ENCODE results near the gene SUGCT.
"Not testable (repeated sequence)": the region's sequence is repeated elsewhere in the genome, so short reads cannot be mapped to it uniquely, and the experiment has no call there.

SUGCT gene

DNA sequence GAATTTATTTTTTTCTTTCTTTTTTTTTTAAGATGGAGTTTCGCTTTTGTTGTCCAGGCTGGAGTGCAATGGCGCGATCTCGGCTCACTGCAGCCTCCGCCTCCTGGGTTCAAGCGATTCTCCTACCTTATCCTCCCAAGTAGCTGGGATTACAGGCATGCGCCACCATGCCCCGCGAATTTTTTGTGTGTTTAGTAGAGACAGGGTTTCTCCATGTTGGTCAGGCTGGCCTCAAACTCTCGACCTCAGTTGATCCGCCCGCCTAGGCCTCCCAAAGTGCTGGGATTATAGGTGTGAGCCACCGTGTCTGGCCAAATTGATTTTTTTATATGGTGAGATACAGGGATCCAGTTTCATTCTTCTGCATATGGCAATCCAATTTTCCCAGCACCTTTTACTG lies 5.1 kb downstream of the SUGCT start:
- not testable (repeated sequence) for DNase-seq (ENCODE audit: low read depth)

- not testable (repeated sequence) for DNase-seq (ENCODE audit: low read depth)
Observed at GRCh38 chr7:40141916-40142315, 7.1 kb downstream of the SUGCT start.

- DNase-seq (ENCODE audit: low read depth), result not testable (repeated sequence)
Observed at GRCh38 chr7:40145596-40146130, 10.9 kb downstream of the SUGCT start.

DNA sequence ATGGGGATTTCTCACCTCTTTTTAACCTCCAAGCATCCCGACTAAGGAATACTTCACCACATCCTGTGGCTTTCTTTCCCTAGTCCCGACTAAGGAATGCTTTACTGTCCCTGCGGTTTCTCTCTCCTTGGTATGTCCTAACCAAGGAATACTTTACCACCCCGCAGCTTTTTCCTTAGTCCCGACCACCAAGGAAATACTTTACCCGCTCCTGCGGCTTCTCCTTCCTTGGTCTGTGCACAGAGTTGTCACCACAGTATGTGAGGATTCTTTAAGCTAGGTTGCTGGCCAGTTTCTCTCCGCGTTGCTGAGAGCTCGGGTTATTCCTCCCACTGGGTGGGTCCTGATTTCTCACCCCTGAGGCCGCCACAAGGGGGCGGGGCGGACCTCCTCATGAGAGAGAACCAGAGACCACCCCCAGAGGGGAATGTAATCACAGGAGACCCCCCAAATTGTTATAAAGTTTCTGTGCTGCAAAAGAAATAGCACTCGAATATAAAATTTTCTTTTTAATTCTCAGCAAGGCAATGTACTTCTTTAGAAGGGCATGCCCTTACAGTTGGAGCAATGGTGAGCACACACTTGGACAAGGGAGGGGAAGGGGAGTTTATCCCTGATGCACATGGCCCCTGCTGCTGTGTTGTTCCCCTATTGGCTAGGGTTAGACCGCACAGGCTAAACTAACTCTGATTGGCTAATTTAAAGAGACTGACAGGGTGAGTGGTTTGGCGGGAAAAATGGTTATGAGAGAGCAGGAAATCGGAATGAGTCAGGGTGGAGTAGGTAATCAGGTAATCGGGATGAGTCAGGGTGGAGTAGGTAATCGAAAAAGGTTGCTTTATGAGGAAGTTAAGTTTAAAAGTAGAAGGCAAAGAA lies 12.8 kb downstream of the SUGCT start:
- DNase-seq (ENCODE audit: low read depth), result no peak

- not testable (repeated sequence) for DNase-seq (ENCODE audit: low read depth)
Observed at GRCh38 chr7:40148247-40148580, 13.4 kb downstream of the SUGCT start.

DNA sequence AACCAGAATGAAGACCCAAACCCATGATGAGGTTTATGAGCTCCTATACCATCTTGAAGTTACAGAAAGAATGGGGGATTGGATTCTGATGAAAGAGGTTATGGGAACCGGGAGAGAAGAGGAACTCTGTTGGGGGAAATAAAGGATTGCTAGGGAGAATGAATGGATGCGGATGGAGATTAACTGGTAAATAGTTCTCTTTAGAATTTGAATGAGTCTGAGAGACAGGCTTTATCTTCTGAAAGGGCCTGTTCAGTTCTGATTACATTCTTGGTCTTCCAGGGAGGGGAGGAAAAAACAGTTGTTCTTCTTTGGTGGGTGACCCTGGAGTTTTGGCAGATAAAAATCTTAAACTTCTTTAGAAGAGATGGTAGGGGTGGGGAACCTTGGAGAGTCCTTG lies 13.9 kb downstream of the SUGCT start:
- DNase-seq (ENCODE audit: low read depth), result no peak

GRCh38 chr7:40151504-40151903 lies 16.7 kb downstream of the SUGCT start:
- no peak for DNase-seq (ENCODE audit: low read depth)

DNA sequence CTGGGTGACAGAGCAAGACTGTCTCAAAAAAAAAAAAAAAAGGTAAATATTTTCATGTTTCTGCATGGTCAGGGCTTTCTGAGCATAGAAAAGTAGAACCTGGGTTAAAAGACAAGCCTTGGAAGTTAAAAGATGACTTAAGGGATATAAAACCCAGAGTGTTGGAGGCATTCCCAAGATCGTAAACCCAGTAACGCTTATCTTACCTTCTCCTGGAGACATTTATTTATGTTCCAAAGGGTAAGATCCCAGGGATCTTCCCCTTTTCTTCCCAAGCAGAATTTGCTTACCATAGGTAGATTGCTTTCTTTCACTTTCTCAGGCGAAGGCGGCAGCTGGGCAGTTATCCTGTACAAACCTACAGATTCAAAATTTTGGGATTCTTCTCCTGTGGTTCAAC lies 22.2 kb downstream of the SUGCT start:
- no peak for DNase-seq (ENCODE audit: low read depth)

DNA sequence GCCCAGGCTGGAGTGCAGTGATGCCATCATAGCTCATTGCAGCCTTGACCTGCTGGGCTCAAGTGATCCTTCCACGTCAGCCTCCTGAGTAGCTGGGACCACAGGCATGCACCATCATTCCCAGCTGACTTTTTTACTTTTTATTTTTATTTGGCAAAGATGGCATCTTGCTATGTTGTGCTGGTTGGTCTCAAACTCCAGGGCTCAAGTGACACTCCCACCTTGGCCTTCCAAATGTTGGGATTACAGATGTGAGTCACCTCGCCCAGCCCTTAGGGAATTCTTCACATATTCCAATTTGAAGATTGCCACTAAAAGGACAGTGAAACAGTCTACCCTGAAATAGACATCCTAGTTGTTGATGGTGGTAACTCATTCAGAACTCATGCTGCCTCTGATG lies 27.7 kb downstream of the SUGCT start:
- DNase-seq (ENCODE audit: low read depth), result no peak

DNA sequence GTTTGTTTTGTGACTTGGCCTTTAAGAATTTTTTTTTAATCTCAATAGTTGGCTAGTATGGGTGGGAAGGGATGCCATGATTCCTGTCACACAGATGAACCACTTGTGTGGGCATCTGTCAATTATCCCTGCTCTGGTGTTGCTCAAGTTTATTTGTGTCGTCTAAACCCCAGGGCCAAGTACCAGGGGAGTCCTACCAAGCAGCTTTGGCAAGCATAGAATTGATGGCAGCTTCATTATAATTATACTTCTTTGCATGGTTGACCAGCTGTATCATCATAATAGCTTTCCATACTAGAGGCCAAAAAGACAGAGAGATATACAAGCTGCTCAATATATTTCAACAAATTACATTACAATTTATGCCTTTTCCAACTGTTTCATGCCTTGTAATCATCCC lies 30.4 kb downstream of the SUGCT start:
- DNase-seq (ENCODE audit: low read depth), result no peak

GRCh38 chr7:40167291-40167690 lies 32.5 kb downstream of the SUGCT start:
- no peak for DNase-seq (ENCODE audit: low read depth)

DNA sequence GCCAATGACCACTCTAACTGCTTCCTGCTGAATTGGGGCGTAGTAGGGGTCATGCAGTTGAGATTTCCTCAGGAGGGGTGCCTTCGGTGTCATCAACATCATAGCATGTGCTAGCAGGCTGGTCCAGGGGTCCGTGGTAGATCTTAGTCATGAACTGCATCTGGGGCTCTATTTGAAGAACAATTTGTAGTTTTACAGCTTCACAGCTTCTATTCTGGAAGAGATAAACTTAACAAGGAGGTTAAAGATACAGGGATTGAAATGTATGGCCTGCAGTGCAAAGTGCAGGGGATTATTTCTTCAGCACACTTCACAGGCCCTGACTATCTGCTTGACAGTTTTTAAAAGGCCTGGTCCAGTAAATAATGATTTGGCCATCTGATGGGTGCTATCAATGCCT lies 33.5 kb downstream of the SUGCT start:
- not testable (repeated sequence) for DNase-seq (ENCODE audit: low read depth)

DNA sequence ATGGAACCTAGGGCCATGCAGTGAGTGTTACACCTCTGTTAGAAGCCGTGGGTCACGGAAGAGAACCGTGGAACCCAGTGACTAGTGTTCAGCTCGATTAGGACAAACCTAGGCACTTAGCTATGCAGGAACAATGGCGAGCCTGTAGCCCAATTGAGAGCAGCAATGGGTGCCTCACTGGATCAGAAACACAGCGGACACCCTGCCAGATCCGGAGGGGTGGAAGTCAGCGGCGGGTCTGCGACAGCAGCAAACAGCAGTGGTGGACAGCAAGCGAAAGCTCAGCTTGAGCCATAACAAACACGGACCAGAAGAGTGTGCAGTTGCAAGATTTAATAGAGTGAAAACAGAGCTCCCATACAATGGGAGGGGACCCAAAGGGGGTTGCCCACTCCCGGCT lies 38.3 kb downstream of the SUGCT start:
- not testable (repeated sequence) for DNase-seq (ENCODE audit: low read depth)

GRCh38 chr7:40175256-40175655 lies 40.5 kb downstream of the SUGCT start:
- DNase-seq (ENCODE audit: low read depth), result not testable (repeated sequence)

DNA sequence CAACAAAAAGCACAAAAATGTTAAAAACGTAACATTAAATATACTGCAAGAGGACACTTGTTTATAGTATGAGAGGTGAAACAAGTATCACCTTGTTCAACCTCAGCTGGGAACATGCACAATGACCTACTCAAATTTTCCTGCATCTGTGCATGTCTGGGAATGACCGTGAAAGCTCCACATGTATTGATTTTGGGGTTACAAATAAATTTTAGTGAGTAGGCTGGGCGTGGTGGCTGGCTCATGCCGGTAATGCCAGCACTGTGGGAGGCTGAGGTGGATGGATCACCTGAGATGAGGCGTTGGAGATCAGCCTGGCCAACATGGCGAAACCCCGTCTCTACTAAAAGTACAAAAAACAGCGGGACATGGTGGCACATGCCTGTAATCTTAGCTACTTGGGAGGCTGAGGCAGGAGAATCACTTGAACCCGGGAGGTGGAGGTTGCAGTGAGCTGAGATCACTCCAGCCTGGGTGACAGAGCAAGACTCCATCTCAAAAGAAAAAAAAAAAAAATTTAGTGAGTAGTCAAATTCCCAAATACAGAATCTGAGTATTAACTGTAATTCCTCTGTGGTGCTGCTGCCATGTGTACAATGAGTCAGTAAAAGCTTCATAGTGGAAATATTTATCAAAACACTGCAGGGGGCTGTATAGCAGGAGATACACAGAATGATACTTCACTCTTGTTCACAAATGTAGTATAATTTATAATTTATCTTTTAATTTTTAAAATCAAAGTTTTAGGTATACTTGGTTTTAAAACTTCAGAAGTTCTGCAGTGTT lies 41.1 kb downstream of the SUGCT start:
- no peak for DNase-seq (ENCODE audit: low read depth)

- DNase-seq (ENCODE audit: low read depth), result no peak
Observed at GRCh38 chr7:40177071-40177470, 42.3 kb downstream of the SUGCT start.

DNA sequence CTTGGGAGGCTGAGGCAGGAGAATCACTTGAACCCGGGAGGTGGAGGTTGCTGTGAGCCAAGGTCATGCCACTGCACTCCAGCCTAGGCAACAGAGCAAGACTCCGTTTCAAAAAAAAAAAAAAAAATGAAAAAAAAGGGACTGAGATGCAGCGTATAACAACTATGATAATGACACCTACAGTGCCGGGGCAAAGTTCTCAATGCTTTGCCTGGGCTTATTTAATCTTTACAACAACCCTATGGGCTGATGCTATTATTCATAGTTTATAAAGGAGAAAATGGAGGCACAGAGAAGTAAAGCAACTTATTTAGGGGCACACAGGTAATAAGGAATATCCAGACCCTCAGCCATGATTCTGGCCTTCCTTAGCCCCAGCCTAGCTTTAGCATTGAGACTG lies 47.6 kb downstream of the SUGCT start:
- DNase-seq (ENCODE audit: low read depth), result no peak

DNA sequence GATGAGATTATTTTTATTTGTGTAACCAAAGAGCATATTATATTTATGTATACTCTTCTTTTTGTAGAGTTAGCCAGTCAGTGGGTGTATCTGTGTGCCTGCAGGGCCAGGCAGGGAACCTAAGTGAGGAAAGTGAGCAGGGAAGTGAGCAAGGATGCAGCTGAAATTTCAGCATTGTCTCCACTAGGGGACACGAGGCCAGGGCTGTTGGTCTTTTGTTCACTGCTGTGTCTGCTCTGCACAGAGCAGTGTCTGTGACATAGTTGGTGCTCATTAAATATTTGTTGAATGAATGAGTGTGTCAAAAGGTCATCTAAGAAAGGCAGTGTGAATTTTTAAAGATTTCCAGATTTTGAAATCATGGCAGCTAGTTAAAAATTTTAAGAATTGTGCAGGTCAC lies 51.8 kb downstream of the SUGCT start:
- no peak for DNase-seq (ENCODE audit: low read depth)

GRCh38 chr7:40192036-40192435 lies 57.2 kb downstream of the SUGCT start:
- no peak for DNase-seq (ENCODE audit: low read depth)

GRCh38 chr7:40194745-40195144 lies 59.9 kb downstream of the SUGCT start:
- no peak for DNase-seq (ENCODE audit: low read depth)

- no peak for DNase-seq (ENCODE audit: low read depth)
Observed at GRCh38 chr7:40197527-40197926, 62.7 kb downstream of the SUGCT start.

DNA sequence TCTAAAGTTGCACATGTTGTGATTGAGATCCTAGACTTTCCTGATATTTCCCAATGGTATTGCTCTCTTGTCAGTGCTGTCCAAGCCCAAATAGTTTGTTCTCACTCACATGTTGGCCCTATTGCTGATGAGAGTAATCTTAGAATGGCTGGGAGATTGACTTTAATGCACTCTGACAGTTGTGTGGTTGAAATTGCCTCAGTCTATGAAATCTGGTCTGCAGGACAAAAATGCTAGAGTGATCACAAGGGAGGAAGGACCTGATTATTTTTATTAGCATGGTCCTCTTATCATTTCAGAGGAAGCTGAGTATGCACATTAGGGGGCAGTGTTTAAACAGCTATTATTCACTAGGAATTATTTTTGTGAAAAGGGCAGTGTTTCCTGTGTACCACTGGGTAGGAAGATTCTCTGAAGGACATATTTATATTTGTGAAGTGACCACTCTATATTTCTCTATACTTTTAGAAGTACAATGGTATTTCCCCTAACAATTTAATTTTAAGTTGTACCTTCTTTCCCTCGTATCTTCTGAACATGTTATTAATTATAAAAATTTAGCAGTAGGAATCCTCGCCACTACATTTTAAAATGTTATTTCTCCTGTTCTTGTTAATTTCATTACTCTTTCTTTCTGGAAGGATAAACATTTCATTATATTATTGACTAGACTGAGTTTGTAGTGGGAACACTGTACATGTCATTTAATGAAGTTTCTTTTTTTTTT lies 64.4 kb downstream of the SUGCT start:
- DNase-seq (ENCODE audit: low read depth), result no peak
